Measurements from ENCODE around the gene KDELR3.

Gene KDELR3

DNA sequence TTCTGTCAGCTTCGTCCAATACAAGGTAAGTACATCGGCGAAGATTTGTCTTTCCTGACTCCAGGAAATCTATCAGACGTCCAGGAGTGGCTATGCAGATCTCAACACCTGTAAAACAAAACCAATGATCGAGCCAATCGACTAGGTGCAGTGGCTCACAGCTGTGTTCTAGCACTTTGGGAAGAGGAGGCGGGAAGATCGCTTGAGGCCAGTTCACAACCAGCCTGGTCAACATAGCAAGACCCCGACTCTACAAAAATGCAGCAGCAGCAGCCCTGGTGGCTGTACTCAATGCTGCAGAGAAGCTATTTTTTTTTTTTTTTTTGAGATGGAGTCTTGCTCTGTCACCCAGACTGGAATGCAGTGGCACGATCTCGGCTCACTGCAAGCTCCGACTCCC lies 27.0 kb downstream of the KDELR3 start:
- Histone ChIP-seq H3K9me3 (ENCODE audit: control insufficient read depth, low read length) (no peaks in the 10 kb centered on the region), H3K36me3 (ENCODE audit: control insufficient read depth, insufficient read depth, low read length) (peaks cover 72% of the 10 kb centered on the region)
- 96% methylated on average over 12 of the region's 12 CpGs for WGBS, 2 experiments

GRCh38 chr22:38497869-38498268 lies 30.0 kb downstream of the KDELR3 start:
- WGBS, 2 experiments, result 97 to 100% methylated on average over 2 of the region's 3 CpGs
- no peaks in the 10 kb centered on the region for H3K27me3 ChIP-seq (ENCODE audit: control insufficient read depth, insufficient read depth, low read length, poor library complexity, severe bottlenecking)
- H3K4me1 ChIP-seq (ENCODE audit: control insufficient read depth, insufficient read depth, low read length), result no peaks in the 10 kb centered on the region
- peaks cover 66% of the 10 kb centered on the region for H3K36me3 ChIP-seq (ENCODE audit: control insufficient read depth, insufficient read depth, low read length)
- H3K9me3 ChIP-seq (ENCODE audit: control insufficient read depth, low read length), result no peaks in the 10 kb centered on the region
- no peak overlapping the region for H3K4me3 ChIP-seq (ENCODE audit: insufficient read depth, low read depth, low read length)
- no peak overlapping the region for H3K27ac ChIP-seq (ENCODE audit: insufficient read depth, low read depth, low read length, poor library complexity, severe bottlenecking)

More for the DNA sequence above, 27.0 kb downstream of the KDELR3 start:
- no peaks in the 10 kb centered on the region for H3K4me1 ChIP-seq (ENCODE audit: control insufficient read depth, insufficient read depth, low read length)
- H3K27ac ChIP-seq (ENCODE audit: insufficient read depth, low read depth, low read length, poor library complexity, severe bottlenecking), result no peak overlapping the region
- H3K4me3 ChIP-seq (ENCODE audit: insufficient read depth, low read depth, low read length), result no peak overlapping the region
- no peaks in the 10 kb centered on the region for H3K27me3 ChIP-seq (ENCODE audit: control insufficient read depth, insufficient read depth, low read length, poor library complexity, severe bottlenecking)

GRCh38 chr22:38501797-38502672 lies 34.1 kb downstream of the KDELR3 start:
- Histone ChIP-seq H3K9me3 (ENCODE audit: control insufficient read depth, low read length) (no peaks in the 10 kb centered on the region), H3K4me3 (ENCODE audit: insufficient read depth, low read depth, low read length) (no peak overlapping the region), H3K4me1 (ENCODE audit: control insufficient read depth, insufficient read depth, low read length) (peaks cover 3% of the 10 kb centered on the region), H3K27me3 (ENCODE audit: control insufficient read depth, insufficient read depth, low read length, poor library complexity, severe bottlenecking) (no peaks in the 10 kb centered on the region), H3K27ac (ENCODE audit: insufficient read depth, low read depth, low read length, poor library complexity, severe bottlenecking) (no peak overlapping the region), H3K36me3 (ENCODE audit: control insufficient read depth, insufficient read depth, low read length) (peaks cover 31% of the 10 kb centered on the region)
- WGBS, 2 experiments, result 95 to 97% methylated on average over 10 of the region's 10 CpGs

DNA sequence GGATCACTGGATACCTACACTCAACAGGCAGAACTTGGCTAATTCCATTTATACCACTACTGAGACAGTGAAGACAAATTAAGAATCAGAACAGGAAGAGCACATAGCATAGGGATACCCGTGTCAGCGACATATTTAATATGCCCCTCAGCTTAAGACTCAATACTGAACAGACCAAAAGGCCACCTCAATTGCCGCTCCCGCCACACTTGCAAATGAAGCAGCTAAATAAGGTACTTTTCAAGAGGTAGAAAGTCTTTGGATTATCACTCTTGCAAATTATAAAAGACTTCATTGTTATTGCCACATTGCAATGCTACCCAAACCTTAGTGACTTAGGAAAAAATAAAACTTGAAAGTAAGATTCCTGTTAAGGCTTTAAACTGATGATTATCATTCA lies 35.1 kb downstream of the KDELR3 start:
- Histone ChIP-seq H3K36me3 (ENCODE audit: control insufficient read depth, insufficient read depth, low read length) (peaks cover 31% of the 10 kb centered on the region), H3K27me3 (ENCODE audit: control insufficient read depth, insufficient read depth, low read length, poor library complexity, severe bottlenecking) (no peaks in the 10 kb centered on the region), H3K4me3 (ENCODE audit: insufficient read depth, low read depth, low read length) (peak overlapping the region; percentile 87), H3K4me1 (ENCODE audit: control insufficient read depth, insufficient read depth, low read length) (peaks cover 3% of the 10 kb centered on the region), H3K9me3 (ENCODE audit: control insufficient read depth, low read length) (no peaks in the 10 kb centered on the region), H3K27ac (ENCODE audit: insufficient read depth, low read depth, low read length, poor library complexity, severe bottlenecking) (no peak overlapping the region)
- 80 to 85% methylated on average over 4 of the region's 4 CpGs for WGBS, 2 experiments

- no peaks in the 10 kb centered on the region for H3K9me3 ChIP-seq (ENCODE audit: control insufficient read depth, low read length)
- peaks cover 15% of the 10 kb centered on the region for H3K36me3 ChIP-seq (ENCODE audit: control insufficient read depth, insufficient read depth, low read length)
- peak overlapping the region; percentile 87 for H3K4me3 ChIP-seq (ENCODE audit: insufficient read depth, low read depth, low read length)
- peaks cover 3% of the 10 kb centered on the region for H3K4me1 ChIP-seq (ENCODE audit: control insufficient read depth, insufficient read depth, low read length)
- 1 to 2% methylated on average over 32 to 35 of the region's 35 CpGs for WGBS, 2 experiments
- peak overlapping the region; percentile 100 for H3K27ac ChIP-seq (ENCODE audit: insufficient read depth, low read depth, low read length, poor library complexity, severe bottlenecking)
- no peaks in the 10 kb centered on the region for H3K27me3 ChIP-seq (ENCODE audit: control insufficient read depth, insufficient read depth, low read length, poor library complexity, severe bottlenecking)
These were observed 37.0 kb downstream of the KDELR3 start for GRCh38 chr22:38504731-38505540.

DNA sequence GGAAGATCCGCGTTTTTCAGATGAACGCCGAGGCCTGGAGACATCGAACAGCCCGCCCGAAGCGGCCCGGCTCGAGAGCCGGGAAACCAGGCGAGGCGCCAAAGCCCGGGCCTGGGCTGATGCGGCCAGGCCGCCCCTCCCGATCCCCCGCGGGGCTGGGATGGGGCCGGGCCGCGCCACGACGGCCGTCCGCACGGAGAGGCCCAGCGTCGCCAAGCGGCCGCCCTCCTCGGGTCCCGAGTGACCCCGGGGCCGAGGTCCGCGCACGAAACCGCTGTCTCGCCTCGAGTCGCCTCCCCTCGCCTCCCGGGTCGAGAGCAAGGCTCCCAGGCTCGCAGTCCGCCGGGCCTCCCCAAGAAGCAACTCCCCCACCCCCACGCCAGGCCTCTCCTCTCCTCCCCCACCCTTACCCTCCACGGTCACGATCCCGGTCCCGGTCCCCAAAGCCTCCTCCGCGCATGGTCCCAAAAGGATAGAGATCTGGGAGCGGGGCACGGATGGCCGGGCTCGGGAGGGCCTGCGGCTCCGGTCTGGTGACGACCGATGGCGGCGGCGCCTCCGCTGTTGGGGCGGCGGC lies 37.7 kb downstream of the KDELR3 start:
- H3K27ac ChIP-seq (ENCODE audit: insufficient read depth, low read depth, low read length, poor library complexity, severe bottlenecking), result peak overlapping the region; percentile 100
- WGBS, 2 experiments, result 0 to 1% methylated on average over 69 of the region's 69 CpGs
- H3K4me3 ChIP-seq (ENCODE audit: insufficient read depth, low read depth, low read length), result peak overlapping the region; percentile 87
- H3K4me1 ChIP-seq (ENCODE audit: control insufficient read depth, insufficient read depth, low read length), result peaks cover 3% of the 10 kb centered on the region
- H3K9me3 ChIP-seq (ENCODE audit: control insufficient read depth, low read length), result no peaks in the 10 kb centered on the region
- no peaks in the 10 kb centered on the region for H3K27me3 ChIP-seq (ENCODE audit: control insufficient read depth, insufficient read depth, low read length, poor library complexity, severe bottlenecking)
- peaks cover 15% of the 10 kb centered on the region for H3K36me3 ChIP-seq (ENCODE audit: control insufficient read depth, insufficient read depth, low read length)

DNA sequence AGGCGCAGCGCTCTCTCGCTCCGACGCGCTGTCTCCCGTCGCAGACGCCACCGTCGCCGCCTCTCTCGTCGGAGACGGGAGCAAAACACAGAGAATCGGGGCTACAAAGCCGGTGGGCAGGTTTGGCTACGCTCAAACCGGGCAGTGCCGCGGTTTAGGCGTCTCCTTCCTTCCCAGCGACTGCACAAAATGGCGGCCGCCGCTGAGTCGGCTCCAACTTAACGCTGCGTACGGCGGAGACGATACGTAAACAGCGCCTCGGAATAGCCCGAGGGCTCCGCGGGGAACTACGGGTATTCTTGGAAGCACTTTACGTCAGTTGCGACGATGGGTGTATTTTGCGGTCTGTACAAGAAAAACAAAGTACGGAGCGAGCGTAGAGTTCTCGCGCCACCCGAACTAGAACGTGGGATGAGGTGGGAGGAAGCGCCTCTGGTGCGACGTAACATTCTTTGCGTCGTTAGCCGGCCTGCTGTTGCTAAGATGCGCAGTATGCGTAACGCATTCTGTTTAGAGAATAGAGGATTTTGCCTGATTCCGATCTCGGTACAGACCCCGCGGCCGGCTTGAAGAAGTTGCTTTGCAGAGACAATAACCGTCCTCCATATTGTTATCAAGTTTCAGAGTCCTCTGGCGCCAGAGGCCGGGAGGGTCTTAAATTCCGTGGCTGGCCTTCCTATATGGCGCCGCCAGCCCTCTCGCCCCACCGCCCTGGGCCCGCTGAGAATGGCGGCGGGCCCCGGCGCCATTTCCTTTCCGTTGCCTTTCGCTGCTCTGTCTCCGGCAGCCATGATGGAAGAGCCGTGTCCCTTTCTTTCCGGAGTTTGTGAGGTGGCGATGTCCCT lies 38.4 kb downstream of the KDELR3 start, which contains the start of gene DDX17:
TSS of gene DDX17 (minus strand) at position 194 of the 845 bp plus-strand sequence.
- peak within 1 kb of the TSS; percentile 87 for H3K4me3 ChIP-seq (ENCODE audit: insufficient read depth, low read depth, low read length)
- no peaks in the 10 kb centered on the region for H3K9me3 ChIP-seq (ENCODE audit: control insufficient read depth, low read length)
- peaks cover 3% of the 10 kb centered on the region for H3K4me1 ChIP-seq (ENCODE audit: control insufficient read depth, insufficient read depth, low read length)
- no peaks in the 10 kb centered on the region for H3K27me3 ChIP-seq (ENCODE audit: control insufficient read depth, insufficient read depth, low read length, poor library complexity, severe bottlenecking)
- 4% methylated on average over 83 of the region's 83 CpGs for WGBS, 2 experiments
- peak within 1 kb of the TSS; percentile 100 for H3K27ac ChIP-seq (ENCODE audit: insufficient read depth, low read depth, low read length, poor library complexity, severe bottlenecking)
- H3K36me3 ChIP-seq (ENCODE audit: control insufficient read depth, insufficient read depth, low read length), result peaks cover 9% of the 10 kb centered on the region

- H3K4me3 ChIP-seq (ENCODE audit: insufficient read depth, low read depth, low read length), result no peak overlapping the region
- peaks cover 3% of the 10 kb centered on the region for H3K4me1 ChIP-seq (ENCODE audit: control insufficient read depth, insufficient read depth, low read length)
- 91 to 97% methylated on average over 4 to 5 of the region's 5 CpGs for WGBS, 2 experiments
- H3K27ac ChIP-seq (ENCODE audit: insufficient read depth, low read depth, low read length, poor library complexity, severe bottlenecking), result no peak overlapping the region
- no peaks in the 10 kb centered on the region for H3K9me3 ChIP-seq (ENCODE audit: control insufficient read depth, low read length)
- H3K27me3 ChIP-seq (ENCODE audit: control insufficient read depth, insufficient read depth, low read length, poor library complexity, severe bottlenecking), result no peaks in the 10 kb centered on the region
- H3K36me3 ChIP-seq (ENCODE audit: control insufficient read depth, insufficient read depth, low read length), result no peaks in the 10 kb centered on the region
These were observed 42.6 kb downstream of the KDELR3 start for GRCh38 chr22:38510416-38510970.

- 64 to 71% methylated on average over 1 of the region's 1 CpG for WGBS, 2 experiments
- no peaks in the 10 kb centered on the region for H3K4me1 ChIP-seq (ENCODE audit: control insufficient read depth, insufficient read depth, low read length)
- no peaks in the 10 kb centered on the region for H3K27me3 ChIP-seq (ENCODE audit: control insufficient read depth, insufficient read depth, low read length, poor library complexity, severe bottlenecking)
These were observed 45.2 kb downstream of the KDELR3 start for GRCh38 chr22:38513063-38513462.

More at GRCh38 chr22:38513063-38513462, 45.2 kb downstream of the KDELR3 start:
- Histone ChIP-seq H3K4me3 (ENCODE audit: insufficient read depth, low read depth, low read length) (no peak overlapping the region), H3K27ac (ENCODE audit: insufficient read depth, low read depth, low read length, poor library complexity, severe bottlenecking) (no peak overlapping the region), H3K36me3 (ENCODE audit: control insufficient read depth, insufficient read depth, low read length) (no peaks in the 10 kb centered on the region), H3K9me3 (ENCODE audit: control insufficient read depth, low read length) (no peaks in the 10 kb centered on the region)

Data from ectodermal cell (in vitro differentiated cells).